ENCODE results near the gene RIPPLY1.

The RIPPLY1 gene

DNA sequence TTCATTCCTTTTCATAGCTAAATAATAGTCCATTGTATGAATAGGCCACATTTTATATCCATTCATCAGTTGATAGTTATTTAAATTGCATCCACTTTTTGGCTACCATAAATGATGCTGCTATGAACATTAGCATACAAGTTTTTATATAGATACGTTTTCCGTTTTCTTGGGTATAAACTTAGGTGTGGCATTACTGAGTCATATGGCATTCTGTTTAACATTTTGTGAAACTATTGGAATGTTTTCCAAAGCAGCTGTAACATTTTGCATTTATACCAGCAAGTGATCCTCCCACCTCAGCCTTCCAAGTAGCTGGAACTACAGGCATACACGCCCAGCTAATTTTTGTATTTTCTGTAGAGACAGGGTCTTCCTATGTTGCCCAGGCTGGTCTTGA is 43.3 kb upstream of the RIPPLY1 start:
- TF ChIP-seq CTCF (conservative IDR thresholded peaks at IDR 0.05) = no peak
- TF ChIP-seq ZFX (IDR thresholded peaks at IDR 0.05) = no peak
- H3K27ac ChIP-seq = no peak overlapping the region

- no peak overlapping the region for H3K27ac ChIP-seq
- TF ChIP-seq CTCF (conservative IDR thresholded peaks at IDR 0.05) (no peak), ZFX (IDR thresholded peaks at IDR 0.05) (no peak)
Observed at GRCh38 chrX:106940068-106940467, 36.9 kb upstream of the RIPPLY1 start.

DNA sequence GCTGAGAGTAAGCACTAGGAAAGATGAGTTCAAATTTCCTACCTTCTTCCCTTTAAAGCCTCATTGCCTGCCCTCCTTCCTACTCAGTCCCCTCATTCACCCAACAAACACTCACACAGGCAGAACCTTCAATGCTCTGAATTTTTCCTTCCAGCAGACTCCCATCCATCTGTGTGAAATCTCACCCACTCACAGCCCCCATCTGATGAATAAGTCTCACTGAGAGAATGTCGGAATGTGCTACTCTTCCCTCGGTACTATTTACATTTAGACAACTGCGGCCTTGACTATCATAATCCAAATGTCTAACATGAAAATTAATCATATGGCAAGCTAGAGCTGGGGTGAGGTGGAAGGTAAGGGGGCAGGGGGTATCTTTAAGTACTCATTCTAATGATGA is 36.4 kb upstream of the RIPPLY1 start:
- H3K27ac ChIP-seq = no peak overlapping the region
- no peak for TF ChIP-seq ZFX (IDR thresholded peaks at IDR 0.05)

- TF ChIP-seq ZFX (IDR thresholded peaks at IDR 0.05) = no peak
- TF ChIP-seq CTCF (conservative IDR thresholded peaks at IDR 0.05) = no peak
Observed at GRCh38 chrX:106936246-106936645, 33.1 kb upstream of the RIPPLY1 start.

DNA sequence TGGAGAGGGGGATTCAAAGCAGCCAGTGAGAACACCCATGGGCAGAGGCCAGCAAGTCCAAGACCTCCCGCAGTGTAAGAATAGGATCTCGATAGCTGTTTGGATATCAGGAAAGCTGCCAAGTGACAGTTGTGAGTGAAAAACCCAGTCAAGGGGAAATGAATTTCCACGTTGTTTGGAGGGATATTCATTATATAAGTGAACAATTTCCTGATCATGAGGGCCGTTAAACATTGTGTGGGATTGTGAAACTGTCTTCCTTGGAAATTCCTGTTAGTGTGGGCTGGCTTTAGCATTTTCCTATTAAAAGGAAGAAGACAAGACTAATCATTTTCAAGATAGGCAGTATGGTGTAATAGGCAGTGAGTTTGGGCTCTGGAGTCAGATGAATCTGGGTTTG is 32.0 kb upstream of the RIPPLY1 start:
- H3K27ac ChIP-seq = no peak overlapping the region
- TF ChIP-seq ZFX (IDR thresholded peaks at IDR 0.05) (no peak), CTCF (conservative IDR thresholded peaks at IDR 0.05) (no peak)

More at GRCh38 chrX:106936246-106936645, 33.1 kb upstream of the RIPPLY1 start:
- no peak overlapping the region for H3K27ac ChIP-seq

GRCh38 chrX:106933538-106933961 is 30.4 kb upstream of the RIPPLY1 start:
- no peak overlapping the region for H3K27ac ChIP-seq
- no peak for TF ChIP-seq CTCF (conservative IDR thresholded peaks at IDR 0.05)
- no peak for TF ChIP-seq ZFX (IDR thresholded peaks at IDR 0.05)

DNA sequence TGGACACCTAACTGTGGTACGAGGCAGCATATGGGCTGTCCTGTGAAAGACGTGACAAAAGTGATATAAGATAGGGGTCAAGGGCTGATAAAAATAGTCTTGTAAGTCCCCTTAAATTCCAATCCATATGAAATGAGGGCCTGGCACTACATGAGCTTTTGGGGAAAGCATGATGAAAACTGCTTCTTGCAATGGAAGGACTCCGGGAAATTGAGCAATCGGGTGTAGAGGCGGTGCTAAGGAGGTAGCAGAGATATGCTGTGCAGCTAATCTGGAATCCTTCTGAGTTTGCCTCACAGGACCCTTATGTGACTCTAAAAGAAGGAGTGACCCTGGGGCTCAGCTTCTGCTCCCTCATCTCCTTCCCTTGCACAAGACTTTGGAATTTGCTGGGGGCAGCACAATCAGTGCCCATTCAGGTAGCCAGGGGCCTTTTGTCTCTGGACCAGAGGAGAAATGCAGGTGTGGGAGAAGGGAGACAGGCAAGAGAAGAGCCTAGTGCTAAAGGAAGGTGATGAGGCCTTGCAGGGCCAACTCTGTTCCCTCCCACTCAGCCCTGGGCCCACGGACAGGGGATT is 29.9 kb upstream of the RIPPLY1 start:
- TF ChIP-seq ZFX (IDR thresholded peaks at IDR 0.05) (no peak), CTCF (conservative IDR thresholded peaks at IDR 0.05) (no peak)
- no peak overlapping the region for H3K27ac ChIP-seq

DNA sequence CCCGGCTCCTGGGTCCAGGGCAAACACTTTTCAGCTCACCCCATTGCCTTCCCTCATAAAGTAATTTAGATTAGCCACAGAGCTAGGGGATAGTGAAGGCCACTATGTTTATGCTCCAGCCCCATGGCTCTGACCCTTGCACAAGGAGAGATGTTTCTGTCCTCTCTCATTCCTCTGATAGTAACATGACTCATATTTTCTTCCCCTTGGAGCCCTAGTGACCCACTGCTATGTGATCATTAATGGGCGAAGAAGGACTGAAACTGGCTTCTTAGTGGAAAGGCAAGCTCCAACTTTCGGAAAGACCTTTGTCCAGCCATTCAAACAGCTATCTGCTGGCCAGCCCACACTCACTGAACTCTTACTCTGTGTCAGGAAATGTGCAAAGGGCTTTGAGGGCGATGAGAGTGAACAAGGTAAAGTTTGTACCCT is 29.4 kb upstream of the RIPPLY1 start:
- no peak overlapping the region for H3K27ac ChIP-seq
- no peak for TF ChIP-seq CTCF (conservative IDR thresholded peaks at IDR 0.05)
